NCI-H2029 treated with DMSO at 0.1 percent for 48 hours (cell line): ENCODE results near the gene TRPT1.

Experiments
- DNase-seq: peaks from one replicate; lab custom pipeline; 2025; lab: John Stamatoyannopoulos, UW

Gene TRPT1

DNA sequence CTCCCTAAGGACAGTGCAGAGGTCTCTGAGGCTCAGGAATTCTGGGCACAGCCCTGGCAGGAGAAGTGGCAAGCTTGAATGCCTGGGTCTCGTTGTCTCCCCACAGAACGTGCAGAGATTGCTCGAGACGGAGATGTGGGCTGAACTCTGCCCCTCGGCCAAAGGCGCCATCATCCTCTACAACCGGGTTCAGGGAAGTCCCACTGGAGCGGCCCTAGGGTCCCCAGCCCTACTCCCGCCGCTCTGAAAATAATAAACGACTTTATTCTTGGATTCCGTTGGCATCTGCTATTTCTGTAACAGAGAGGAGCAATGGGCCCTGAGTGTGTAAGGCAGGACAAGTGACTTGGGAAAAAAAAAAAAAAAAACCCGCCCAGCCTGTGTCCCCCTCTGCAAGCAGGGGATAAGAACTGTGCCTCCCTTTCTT lies 3.8 kb upstream of the TRPT1 start:
- DNase-seq: no peak

DNA sequence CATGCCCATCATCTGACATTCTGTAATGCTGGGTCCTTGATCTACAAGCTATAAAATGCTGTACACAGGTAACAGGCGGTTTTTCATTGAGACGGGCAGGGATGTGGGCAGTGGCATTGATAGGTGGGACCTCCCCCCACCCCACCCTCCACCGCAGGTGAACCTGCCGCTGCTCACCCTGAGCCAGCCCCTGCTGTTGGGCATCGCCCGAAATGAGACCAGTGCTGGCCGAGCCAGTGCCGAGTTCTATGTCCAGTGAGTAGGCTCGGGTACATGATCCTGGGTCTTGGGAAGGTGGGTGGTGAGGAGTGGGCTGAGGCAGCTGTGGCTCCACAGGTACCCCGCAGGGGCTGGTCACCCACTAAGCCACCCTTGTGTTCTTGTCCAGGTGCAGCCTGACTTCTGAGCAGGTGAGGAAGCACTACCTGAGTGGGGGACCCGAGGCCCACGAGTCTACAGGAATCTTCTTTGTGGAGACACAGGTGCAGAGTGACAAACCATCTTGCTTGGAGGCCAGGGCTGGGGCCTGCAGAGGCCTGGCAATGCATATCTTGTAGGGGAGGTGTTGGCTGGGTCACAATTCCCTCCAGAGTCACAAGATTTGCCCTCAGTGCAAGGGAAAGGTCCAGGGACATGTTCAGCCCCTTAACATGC lies 3.2 kb upstream of the TRPT1 start:
- DNase-seq: no peak

DNA sequence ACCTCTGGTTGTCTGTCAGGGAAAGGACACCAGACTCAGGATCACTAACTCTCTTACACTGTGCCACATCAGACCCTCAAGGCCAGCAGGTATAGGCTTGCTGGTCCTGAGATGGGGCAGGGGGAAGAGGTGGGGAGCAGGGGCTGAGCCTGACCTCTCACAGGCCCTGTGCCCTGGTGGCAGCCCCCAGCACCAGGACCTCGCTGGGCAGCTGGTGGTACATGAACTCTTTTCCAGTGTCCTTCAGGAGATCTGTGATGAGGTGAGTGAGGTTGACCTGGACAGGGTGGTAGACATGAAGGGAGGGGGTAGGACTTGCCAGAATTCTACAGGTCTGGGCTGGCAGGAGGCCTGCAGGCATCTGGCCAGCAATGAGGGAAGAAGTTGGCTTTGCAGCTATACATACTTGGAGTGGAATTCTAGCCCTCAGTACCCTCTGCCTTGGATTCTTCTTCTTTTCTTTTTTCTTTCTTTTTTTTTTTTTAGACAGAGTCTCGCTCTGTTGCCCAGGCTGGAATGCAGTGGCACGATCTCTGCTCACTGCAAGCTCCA lies 1.5 kb upstream of the TRPT1 start:
- no peak for DNase-seq

DNA sequence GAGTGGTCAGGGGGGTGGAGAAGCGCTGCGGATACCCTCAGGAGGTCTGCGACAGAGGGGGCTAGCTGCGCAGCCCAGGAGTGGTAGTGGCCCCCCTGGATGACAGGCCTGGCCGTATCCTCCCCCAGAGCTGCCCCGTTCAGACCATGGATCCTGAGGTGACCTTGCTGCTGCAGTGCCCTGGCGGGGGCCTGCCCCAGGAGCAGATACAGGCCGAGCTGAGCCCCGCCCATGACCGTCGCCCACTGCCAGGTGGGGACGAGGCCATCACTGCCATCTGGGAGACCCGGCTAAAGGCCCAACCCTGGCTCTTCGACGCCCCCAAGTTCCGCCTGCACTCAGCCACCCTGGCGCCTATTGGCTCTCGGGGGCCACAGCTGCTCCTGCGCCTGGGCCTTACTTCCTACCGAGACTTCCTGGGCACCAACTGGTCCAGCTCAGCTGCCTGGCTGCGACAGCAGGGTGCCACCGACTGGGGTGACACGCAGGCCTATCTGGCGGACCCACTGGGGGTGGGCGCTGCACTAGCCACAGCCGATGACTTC lies 593 bp upstream of the TRPT1 start:
- peak; percentile 38 for DNase-seq

DNA sequence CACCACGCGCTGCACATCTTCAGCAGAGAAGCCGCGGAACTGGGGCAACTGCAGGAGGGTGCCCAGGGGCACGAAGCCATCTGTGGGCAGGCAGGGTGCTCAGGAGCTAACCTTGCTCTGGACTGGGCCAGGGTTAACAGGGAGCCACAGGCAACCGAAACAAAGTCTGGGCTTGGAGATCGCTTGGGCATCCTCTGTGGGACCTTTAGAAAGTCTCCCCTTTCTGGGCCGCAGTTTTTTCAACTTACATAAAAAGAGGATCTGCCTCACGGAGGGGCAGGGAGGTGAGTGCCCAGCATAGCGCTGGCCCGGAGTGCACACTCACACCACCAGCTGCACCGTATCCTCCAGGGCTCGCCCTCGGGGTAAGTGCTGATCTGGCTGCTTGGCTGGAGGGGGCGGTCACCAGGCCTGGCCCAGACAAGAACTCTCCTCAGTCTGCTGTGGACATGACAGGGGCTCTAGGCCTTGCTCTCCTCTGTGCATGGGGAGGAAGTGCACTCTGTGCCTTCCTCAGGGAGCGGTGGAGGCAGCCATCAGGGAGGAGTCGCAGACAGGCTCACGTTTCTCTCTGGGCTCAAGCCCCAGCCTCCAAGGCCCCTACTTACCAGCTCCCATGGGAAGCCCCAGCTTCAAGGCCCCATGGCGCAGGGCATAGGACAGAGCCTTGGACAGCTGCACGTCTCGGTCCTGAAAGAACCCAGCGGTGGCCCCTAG lies 937 bp downstream of the TRPT1 start:
- no peak for DNase-seq

DNA sequence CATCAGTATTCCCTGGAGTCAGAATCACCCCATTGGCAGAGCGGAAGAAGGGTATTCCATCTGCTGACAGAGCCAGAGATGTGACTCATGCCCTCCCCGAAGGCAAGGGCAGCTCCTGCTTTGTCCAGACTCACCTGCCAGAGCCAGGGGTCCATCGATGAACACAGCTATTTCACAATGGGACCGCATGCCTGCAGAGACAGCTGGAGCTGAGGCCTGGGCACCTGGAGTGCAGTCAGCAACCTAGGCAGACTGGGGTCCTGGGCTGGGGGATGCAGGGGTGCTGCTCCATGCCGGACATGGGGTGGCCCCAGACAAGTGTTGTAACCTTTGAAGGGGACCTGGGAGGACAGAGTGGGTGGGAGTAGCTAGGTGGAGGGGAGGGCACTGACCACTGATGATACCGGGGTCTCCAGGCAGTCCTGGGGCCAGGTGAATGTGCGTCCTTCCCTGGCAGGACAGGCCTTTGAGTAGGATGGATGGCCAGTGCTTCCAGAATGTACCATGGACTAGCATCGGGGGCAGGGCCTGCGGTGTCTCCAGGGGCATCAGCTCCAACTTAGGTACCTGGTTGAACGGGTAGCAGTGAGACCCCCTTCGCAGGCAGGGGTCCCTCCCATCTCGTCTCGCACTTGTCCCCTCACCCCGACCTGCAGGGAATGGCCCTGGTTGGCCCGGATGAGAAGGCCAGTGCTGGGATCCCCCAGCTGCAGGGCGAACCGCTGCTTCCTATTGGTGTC lies 1.7 kb downstream of the TRPT1 start:
- no peak for DNase-seq

DNA sequence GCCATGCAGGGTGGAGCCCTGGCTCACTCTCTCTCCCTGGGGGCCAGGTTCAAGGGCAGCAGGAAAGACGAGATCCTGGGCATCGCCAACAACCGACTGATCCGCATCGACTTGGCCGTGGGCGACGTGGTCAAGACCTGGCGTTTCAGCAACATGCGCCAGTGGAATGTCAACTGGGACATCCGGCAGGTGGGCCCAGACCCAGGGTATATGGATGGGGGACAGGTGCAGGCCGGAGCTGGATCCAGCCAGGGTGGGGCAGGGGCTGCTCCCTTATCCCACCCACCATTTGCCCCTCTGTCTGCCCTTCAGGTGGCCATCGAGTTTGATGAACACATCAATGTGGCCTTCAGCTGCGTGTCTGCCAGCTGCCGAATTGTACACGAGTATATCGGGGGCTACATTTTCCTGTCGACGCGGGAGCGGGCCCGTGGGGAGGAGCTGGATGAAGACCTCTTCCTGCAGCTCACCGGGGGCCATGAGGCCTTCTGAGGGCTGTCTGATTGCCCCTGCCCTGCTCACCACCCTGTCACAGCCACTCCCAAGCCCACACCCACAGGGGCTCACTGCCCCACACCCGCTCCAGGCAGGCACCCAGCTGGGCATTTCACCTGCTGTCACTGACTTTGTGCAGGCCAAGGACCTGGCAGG lies 2.9 kb downstream of the TRPT1 start:
- no peak for DNase-seq

DNA sequence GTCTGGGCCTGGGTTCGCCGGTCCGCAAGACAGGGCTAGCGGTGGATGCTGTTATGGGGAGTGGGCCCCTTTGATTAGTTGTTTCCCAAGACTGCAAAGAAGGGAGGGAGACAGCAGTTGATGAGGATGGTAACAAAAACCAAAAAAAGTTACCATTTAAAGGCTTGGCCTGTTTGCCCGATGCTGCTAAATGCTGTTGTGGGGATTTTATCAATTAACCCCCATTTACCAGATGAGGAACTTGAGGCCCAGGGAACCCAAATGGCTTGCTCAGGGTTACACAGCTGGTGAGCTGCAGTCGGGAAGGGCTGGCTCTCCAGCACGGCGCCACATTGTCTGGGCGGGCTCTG lies 3.4 kb downstream of the TRPT1 start:
- DNase-seq: no peak

DNA sequence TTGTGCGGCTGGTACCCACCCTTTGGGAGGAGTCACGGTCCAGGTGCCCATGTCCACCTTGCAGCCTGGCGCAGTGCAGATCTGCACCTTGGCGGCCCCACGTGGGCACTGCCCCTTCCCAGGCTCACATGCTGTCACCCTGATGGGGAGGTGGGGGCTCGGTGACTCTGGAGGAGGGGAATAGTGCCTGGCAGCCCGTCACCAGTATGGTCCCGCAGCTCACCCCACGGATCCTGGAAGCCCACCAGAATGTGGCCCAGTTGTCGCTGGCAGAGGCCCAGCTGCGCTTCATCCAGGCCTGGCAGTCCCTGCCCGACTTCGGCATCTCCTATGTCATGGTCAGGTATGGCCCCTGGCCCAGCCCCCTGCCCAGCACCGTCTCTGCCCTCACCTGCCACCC lies 5.2 kb downstream of the TRPT1 start:
- no peak for DNase-seq

DNA sequence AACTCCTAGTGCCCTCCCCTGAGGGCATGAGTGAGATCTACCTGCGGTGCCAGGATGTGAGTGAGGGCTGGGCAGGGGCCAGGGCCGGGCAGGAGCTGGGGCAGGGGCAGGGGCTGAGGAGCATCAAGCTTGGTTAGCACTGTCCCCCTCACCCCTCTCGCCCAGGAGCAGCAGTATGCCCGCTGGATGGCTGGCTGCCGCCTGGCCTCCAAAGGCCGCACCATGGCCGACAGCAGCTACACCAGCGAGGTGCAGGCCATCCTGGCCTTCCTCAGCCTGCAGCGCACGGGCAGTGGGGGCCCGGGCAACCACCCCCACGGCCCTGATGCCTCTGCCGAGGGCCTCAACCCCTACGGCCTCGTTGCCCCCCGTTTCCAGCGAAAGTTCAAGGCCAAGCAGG lies 5.7 kb downstream of the TRPT1 start:
- DNase-seq: no peak

DNA sequence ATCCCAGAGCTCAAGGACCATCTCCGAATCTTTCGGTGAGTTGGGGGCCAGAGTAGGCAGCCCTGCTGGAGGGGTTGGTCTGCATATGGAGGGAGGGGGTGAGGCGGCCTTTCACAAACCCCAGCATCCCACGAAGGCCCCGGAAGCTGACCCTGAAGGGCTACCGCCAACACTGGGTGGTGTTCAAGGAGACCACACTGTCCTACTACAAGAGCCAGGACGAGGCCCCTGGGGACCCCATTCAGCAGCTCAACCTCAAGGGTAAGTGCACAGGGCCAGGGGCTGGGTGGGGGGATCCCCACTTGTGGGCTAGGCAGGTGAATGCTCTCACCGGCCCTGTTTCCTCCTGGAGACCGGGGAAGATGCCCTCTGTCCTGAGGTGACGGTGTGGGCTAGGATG lies 6.2 kb downstream of the TRPT1 start:
- DNase-seq: no peak

DNA sequence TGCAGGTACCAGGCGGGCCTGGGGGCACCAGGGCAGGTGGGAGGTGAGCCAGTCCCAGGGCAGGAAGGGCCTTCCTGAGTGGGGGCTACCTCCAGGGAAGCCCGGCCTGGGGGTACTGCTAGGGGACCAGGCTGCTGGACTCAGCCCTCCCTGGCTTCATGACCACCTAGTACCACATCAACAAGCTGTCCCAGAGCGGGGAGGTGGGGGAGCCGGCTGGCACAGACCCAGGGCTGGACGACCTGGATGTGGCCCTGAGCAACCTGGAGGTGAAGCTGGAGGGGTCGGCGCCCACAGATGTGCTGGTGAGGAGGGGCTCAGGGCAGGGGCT lies 6.7 kb downstream of the TRPT1 start:
- DNase-seq: no peak

DNA sequence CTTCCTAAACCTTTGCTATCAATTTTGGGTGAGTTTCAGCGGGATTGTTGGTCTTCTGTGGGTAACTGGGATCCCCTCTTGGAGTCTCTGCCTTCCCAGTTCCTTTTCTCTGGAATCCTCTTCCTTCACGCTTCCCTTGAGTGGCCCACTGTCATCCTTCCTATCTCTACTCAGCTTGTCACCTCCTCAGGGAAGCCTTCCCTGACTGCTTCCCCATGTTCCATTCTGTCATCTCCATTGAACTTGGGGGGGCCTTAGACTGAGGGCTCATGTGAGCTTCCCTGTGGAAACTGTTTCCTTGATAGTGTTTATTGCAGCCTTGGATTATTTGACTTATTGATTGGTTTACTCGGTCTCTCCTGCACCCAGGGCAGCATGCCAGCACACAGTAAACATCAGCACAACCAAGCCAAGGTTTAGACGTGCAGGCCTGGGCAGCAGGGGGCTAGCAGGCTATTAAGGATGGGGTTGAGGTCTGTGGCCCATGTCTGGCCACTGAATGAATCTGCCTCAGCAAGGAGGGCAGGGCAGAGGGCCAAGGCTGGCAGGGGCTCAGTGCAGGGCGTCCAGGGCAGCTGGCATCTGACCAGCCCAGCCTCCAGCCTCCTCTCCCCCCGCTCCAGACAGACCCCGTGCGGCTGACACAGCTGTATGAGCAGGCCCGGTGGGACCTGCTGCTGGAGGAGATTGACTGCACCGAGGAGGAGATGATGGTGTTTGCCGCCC lies 7.2 kb downstream of the TRPT1 start:
- DNase-seq: no peak

DNA sequence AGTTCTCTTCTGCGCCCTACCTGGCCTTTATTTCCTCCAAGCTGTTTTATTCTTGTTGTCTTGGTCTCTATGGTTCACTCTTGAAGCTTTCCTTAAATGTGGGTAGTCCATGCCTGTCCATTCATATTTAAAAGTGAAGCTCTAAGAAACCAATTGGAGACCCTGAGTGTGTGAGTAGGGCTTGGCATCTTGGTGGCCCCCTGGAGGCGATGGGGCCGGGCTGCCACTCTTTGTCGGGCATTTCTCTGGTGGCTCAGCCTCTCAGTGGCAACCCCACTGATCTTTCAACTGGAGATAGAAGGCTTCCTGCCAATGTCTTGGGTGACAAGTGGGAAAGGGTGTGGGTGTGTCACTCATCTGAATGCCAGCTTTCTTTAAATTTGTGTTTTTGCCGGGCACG lies 9.1 kb downstream of the TRPT1 start:
- no peak for DNase-seq

DNA sequence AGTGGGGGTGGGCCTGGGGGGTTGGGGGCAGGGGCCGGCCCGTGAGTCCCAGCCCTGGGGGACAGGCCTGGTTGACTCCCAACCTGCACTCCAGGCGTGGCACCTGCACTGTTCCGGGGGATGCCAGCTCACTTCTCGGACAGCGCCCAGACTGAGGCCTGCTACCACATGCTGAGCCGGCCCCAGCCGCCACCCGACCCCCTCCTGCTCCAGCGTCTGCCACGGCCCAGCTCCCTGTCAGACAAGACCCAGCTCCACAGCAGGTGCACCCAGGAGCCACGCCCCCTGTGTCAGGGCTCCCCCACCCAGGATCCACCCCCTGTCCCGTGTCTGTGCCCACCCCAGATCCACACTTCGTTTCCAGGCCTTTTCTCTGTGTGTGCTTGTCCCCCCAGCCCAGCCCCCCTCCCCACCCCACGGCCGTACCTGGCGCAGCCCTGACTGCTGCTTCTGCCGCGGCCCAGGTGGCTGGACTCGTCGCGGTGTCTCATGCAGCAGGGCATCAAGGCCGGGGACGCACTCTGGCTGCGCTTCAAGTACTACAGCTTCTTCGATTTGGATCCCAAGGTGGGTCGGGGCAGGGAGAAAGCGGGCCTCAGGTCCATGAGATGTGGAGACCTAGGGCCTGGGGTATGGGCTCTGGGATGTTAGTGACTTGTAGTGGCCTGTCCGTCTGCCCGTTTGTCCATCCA lies 14.7 kb downstream of the TRPT1 start:
- no peak for DNase-seq

DNA sequence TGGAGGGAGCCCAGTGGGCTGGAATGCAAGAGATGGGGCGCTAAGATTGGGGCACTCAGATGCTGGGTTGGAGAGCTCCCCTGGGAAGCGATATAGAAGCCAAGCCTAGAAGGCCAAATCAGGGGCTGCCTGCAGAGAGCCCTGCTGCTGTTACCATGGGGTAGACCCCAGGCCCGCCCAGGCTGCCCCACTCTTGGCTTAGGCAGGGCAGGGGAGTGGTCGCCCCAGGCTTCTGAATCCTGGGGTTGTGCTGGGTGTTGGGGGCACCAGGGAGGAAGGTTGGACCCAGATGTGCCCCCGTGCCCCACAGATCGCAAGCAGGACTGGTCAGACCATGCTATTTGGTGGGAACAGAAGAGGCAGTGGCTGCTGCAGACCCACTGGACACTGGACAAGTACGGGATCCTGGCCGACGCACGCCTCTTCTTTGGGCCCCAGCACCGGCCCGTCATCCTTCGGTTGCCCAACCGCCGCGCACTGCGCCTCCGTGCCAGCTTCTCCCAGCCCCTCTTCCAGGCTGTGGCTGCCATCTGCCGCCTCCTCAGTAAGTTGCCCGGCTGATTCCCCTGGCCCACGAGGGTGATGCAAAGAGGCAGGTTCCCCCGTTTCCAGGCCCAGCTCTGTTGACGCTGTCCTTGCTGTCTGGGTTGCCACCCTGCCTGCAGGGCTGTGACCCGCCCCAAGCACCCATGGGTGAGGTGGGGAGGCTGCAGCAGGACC lies 15.5 kb downstream of the TRPT1 start:
- DNase-seq: no peak

DNA sequence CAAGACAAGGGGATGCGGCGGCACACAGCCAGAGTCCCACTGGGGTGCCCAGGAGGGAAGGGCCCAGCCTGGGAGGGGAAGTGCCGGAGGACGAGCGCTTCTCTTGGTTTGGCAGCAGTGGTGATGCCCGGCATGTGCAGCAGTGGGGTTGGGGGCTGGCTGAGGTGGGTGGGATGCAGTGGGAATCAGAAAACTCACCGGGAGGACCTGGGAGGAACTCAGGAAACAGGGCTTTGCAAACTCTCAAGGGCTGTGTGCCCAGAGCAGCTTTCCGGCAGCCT lies 16.5 kb downstream of the TRPT1 start:
- no peak for DNase-seq

DNA sequence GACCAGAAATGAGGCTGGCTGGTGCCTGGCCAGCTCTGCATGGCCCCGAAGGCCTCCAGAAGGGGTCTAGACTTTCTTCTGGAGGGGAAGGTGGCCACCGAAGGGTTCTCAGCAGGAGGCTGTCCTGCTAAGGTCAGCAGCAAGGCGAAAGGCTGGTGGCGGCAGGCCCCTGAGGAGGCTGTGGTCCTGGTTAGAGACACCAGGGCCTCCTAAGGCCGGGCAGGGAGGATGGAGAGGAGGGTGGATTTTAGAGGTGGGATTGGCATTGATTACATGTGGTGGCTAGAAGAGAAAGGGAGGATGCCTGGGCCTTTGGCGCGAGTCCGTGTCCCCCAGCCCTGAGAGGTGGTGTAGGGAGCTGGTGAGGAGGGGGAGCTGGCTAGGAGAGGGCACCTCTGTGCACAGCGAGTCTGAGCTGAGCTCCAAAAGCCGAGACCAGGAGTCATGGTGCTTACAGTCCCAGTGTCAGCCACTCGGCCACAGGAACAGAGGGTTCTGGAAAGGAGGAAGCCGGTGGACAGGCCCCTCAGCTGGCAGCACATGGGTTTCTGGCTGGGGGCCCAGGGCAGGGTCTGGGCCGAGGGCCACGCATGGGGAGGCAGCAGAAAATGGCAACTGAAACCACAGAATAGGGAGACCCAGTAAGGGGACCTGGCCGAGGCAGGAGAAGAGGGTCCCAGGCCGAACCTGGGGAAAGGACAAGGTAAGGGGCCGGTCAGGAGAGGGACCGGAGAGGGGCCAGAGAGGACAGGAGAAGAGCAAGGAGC lies 17.0 kb downstream of the TRPT1 start:
- DNase-seq: no peak

DNA sequence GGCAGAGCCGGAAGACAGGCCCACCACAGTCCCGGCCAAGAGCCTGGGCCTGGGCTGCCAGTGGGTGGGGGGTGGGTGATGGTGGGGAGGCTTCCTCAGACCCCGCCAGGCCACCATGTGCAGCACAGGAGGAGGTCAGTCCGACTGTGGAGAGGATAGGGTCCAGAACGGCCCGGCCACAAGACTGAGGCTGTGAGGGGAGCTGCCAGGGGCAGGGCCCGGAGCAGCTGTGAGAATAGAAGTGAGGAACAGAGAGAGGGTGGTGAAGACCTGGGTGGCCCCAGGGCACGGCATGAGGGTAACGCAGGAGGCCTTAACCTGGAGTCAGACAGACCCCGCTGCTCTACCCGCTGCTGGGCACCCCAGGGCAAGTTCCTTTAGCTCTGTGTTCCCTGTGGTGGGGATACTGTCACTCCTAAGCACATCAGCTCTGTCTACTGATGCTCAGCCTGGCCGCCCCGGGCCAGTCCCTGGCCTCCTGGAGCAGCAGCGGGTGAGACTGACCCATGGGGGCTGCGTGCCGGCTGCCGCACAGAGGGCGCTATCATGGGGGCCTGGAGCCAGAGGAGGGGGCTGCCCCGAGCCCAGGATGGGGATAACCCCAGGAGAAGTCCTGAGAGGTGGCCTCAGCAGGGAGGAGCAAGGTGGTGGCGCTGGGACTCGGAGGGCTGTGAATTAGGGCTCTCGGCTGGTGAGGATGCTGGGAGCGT lies 17.7 kb downstream of the TRPT1 start:
- no peak for DNase-seq
